HG02763 (cell line): ENCODE results near the gene METTL26.

Experiments used
- ATAC-seq: cut with Tn5 transposase; IDR thresholded peaks from one replicate; pipeline ENCODE4 v1.9.1; 2021; ENCODE audit warnings: mild to moderate bottlenecking, moderate library complexity; ENCODE audit not compliant: unreplicated experiment

METTL26 gene

DNA sequence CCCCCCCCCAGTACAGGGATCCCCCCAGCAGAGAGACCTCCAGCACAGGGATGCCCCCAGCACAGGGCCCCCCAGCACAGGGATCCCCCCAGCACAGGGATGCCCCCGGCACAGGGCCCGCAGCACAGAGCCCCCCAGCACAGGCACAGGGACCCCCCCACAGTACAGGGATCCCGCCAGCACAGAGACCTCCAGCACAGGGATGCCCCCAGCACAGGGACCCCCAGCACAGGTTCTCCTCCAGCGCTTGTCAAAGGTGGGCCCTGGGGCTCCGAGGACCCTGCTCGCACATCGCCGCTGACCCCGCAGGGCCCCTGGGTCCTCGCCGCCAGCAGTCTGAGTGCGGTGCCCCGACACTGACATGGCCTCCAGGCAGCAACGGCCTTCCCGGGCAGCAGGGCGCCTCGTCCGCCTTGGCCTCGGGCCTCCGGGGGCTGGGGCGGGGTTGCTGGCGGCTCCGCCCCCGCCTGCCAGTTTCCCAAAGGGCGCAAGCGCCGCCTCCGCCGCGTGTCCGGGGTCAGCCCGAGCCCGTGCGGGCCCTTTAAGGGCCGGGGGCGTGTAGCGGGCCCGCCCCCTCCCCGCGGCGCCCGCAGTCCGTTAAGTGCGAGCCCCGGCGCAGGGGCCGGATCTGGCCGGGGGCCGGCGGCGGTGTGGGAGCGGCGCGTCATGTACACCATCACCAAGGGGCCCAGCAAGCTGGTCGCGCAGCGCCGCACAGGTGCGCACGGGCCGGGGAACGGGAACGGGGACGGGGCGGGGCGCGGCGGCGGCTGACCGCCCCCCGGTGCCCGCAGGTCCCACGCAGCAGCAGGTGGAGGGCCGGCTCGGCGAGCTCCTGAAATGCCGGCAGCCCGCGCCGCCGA, 5.5 kb upstream of the METTL26 start, which contains the start of gene MCRIP2:
Gene MCRIP2, plus strand, starts transcription at position 503 of the 863 bp plus-strand sequence. Its CDS starts 164 bp downstream, at position 667.
- ATAC-seq: peak; percentile 54

DNA sequence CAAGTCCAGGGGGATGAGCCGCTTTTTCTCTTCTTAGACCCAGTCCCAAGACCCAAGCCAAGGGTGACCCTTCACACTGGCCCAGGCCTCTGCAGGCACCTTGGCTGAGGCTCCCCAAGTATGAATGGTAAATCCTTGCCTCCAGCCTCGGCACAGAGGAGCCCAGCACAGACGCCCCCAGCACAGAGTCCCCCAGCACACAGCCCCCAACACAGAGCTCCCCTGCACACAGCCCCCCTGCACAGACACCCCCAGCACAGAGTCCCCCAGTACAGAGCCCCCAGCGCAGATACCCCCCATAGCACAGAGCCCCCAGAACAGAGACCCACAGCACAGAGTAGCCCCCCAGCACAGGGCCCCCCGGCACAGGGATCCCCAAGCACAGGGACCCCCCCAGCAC, 4.5 kb upstream of the METTL26 start:
- no peak for ATAC-seq

GRCh38 chr16:638836-639235, 2.7 kb upstream of the METTL26 start:
- no peak for ATAC-seq

DNA sequence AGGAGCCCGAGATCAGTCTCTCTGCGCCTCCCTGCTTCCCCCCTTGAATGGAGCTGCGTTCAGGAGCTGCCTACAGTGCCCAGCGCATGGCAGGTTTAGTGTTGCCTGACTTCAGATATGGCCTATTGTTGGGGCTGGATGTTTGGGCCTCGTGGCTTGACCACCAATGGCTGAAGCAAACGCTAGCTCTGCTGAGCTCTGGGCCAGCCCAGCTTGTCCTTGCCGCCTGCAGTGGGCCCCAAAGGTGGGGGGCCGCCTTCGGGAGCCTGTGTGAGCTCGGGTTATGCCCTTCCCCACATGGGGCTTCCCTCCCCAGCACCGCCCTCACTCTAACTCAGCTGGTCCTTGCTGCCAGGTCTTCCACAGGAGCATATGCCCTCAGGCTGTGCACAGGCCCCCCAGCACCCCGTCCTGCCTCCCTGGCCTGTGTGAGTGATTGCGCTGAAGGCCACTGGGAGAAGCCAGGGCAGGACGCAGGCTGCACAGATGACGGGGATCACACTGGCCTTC, 2.0 kb upstream of the METTL26 start:
- no peak for ATAC-seq

GRCh38 chr16:637081-638018, 1.2 kb upstream of the METTL26 start:
- ATAC-seq: no peak

DNA sequence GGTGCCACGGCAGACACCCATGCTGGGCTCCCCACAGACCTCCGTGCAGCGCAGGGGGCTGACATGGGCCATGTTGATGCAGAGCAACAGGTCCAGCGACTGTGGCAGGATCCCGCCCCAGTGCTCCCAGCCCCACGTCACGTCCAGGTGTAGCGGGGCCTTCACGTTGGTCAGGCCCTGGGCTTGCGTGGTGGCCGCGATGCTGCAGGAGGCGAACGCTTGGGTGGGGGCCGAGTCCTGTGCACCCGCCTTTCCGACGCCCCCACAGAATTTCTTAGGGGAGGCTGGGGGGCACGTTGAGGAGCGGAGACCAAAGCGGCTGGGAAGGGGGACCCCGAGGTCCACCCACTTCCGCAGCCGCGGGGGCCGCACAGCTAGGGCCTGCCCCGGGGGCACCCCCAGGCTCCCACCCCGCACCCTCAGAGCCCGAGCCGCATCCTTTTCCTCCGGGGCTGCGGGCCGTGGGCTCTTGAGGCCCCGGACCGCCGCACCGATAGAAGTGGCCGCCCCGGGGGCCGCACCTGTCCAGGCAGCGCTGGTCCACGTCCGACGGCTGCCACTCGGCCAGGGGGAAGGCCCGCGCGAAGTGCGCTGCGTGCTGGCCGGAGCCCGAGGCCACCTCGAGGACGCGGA, 416 bp downstream of the METTL26 start:
- no peak for ATAC-seq

- no peak for ATAC-seq
These were observed 1.1 kb downstream of the METTL26 start for GRCh38 chr16:634996-635395.

DNA sequence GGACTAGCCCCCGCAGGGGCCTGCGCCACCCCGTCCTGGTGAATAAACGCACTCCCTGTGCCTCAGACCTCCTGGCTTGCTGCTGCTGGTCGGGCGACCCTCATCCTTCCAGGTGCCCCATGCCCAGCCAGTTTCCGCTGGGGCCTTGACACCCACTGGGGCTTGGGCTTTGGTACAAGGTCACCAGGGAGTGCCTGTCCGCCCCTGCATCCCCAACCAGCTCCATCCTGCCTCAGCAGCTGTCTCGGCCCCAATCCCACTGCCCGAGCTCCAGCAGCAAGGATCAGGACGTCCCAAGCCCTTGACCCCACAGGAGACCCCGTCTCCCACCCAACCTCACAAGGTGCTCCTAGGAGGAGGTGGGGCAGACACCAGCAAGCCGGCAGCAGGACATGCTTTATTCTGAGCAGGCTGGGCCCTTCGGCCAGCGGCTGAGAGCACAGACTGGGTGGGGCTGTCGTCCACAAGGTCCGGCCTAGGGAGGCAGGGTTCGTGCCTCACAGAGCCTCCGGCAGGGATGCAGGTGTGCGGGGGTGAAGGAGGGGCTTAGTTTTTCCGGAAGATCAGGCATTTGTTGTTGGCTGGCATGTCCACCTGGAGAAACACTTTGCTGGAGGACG, 1.9 kb downstream of the METTL26 start:
- no peak for ATAC-seq

- no peak for ATAC-seq
These were observed 2.6 kb downstream of the METTL26 start for GRCh38 chr16:633336-634050.

DNA sequence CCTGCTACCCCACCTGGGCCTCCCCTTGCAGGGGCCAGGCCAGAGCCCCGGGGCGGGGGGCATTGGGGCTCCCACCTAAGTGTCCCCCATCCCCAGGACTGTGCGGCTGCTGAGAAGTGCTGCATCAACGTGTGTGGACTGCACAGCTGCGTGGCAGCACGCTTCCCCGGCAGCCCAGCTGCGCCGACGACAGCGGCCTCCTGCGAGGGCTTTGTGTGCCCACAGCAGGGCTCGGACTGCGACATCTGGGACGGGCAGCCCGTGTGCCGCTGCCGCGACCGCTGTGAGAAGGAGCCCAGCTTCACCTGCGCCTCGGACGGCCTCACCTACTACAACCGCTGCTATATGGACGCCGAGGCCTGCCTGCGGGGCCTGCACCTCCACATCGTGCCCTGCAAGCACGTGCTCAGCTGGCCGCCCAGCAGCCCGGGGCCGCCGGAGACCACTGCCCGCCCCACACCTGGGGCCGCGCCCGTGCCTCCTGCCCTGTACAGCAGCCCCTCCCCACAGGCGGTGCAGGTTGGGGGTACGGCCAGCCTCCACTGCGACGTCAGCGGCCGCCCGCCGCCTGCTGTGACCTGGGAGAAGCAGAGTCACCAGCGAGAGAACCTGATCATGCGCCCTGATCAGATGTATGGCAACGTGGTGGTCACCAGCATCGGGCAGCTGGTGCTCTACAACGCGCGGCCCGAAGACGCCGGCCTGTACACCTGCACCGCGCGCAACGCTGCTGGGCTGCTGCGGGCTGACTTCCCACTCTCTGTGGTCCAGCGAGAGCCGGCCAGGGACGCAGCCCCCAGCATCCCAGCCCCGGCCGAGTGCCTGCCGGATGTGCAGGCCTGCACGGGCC, 3.4 kb downstream of the METTL26 start:
- ATAC-seq: no peak

- ATAC-seq: no peak
These were observed 4.2 kb downstream of the METTL26 start for GRCh38 chr16:631808-632358.

DNA sequence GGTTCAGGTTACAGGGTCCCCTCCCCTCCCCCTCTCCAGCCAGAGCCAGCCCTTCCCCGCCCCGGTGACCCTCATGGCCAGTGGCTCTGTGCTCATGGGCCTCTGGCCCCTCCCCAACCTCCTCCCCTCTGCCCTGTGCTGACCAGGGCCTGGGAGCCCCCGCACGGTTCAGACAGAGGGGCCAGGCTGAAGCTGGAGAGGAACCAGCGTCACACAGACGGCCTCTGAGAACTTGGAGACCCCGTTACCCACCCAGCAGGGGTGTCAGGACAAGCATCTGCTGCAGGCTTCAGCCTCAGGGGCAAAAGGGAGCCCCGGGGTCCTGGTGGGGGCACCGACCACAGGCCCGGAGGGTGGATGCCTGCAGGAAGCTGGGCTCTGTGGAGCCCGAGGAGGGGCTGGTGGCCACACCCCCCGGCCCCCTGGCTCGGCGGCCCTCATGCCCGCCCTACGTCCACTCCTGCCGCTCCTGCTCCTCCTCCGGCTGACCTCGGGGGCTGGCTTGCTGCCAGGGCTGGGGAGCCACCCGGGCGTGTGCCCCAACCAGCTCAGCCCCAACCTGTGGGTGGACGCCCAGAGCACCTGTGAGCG, 5.2 kb downstream of the METTL26 start, which contains the start of gene WFIKKN1:
Gene WFIKKN1, plus strand, starts transcription at position 171 of the 591 bp plus-strand sequence. Its CDS starts 269 bp downstream, at position 440.
- ATAC-seq: no peak

DNA sequence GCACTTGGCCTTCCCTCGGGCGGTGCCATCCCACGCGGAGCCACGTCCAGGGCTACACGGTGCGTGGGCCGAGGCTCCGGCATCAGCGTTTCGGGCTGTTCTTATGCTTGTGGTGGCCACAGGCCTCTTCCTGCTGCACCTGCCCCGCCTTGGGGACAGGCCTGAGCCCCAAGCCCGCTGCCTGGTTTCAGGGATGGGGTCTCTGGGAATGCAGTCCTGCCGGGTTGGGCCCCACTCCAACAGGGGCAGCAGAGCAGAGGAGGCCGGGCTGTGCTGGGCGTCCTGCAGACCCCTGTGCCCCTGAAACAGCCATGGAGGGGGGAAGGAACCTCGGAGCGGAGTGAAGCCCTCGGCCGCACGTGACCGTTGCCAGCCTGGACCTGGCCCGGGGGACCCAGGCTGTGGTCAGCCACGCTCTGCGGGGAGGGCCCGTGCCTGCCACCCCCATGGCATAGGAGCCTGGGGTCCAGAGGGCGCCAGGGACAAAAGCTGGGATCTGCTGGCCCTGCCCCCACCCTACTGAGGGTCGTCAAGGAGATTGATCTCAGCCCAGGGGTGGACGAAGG, 5.8 kb downstream of the METTL26 start:
- ATAC-seq: no peak

DNA sequence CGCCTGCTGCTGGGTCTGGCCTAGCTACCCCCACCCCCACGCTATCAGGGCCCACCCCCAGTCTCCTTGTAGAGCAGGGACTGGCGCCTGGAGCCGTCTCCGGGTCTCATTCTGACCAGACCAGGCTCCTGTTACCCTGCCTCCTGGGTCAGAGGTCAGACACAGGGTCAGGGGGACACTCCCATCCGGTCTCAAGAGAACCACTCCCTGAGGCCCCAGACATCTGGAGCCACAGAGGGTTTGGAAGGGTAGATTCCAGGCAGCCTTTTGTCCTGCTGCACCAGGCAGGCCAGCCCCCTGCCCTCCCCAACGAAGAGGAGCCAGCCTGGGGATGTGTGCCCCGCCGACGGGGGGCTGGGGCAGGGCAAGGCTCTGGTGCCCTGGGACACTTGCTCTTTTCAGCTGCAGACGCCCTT, 6.3 kb downstream of the METTL26 start:
- ATAC-seq: no peak

DNA sequence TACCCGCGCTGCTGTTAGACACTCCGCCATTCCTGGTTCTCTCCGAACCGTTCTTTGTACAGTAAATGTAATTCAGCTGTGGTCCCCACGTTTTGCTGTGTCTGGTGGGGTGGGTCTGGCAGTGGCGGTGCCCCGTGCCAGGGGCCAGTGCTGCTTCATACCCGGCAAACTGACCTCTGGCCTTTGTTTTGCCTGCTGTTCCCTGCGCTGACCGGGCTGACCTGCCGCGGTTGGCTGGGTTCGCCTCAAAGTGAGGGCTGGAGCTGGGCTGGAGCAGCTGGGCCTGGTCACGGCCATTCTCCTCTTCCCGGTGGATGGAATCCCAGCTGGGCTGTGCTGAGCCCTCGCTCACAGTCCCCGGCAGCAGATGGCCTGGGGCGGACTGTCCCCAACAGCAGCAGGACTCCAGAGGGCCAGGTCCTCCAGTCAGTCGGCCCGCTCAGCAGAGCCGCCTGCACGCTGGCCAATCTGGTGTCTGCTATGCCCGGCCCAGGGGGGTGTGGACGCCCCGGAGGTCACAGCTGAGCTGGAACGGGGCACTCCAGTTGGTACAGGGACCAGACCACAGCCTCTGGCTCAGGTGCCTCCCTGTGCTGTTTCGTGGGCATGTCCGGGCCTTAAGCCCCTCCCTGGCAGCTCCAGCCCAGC, 6.8 kb downstream of the METTL26 start:
- ATAC-seq: no peak

DNA sequence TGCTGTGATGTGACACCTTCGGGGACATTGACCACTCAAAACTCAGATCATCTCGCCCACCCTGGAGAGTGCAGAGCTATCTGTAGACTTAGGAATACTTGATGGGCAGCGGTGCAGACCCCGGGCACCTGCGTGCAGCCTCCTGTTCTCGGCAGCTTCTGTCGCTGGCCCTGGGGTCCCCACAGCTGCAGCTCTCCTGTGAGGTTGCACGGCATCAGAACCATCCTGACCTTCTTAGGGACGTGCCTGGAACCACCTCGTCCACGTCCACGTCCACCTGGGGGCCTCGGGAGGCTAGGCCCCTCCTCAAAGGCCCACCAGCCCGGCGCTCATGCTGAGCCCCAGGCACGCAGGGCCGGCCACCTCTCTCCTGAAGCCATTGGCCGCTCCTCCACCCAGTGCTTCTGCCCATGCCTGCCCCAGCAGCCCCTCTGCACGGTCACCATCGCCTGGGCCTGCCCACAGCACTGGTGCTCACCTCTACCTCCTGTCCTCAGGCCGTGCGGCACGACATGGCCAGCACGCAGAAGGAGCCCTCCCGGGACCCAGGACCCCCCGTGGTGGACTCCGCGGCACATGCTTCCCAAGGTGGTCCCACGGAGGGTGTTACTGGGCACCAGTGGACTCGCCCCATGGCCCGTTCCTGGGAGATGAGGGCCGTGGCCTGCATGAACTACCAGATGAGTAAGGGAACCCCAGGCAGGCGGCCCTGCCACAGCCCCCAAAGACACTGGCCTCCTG, 7.6 kb downstream of the METTL26 start:
- ATAC-seq: no peak
